GM20000 (cell line): Measurements from ENCODE around the gene CHRD.

Source experiments
- DNase-seq: peaks from one replicate; pipeline ENCODE4 v3.0.0; 2012; ENCODE audit warnings: low spot score
- CTCF ChIP-seq: IDR thresholded peaks from 2 replicates; pipeline ENCODE4 v1.5.1; 2012; ENCODE audit warnings: mild to moderate bottlenecking, control low read depth; ENCODE audit errors: extremely low read depth, missing control alignments

CHRD gene

DNA sequence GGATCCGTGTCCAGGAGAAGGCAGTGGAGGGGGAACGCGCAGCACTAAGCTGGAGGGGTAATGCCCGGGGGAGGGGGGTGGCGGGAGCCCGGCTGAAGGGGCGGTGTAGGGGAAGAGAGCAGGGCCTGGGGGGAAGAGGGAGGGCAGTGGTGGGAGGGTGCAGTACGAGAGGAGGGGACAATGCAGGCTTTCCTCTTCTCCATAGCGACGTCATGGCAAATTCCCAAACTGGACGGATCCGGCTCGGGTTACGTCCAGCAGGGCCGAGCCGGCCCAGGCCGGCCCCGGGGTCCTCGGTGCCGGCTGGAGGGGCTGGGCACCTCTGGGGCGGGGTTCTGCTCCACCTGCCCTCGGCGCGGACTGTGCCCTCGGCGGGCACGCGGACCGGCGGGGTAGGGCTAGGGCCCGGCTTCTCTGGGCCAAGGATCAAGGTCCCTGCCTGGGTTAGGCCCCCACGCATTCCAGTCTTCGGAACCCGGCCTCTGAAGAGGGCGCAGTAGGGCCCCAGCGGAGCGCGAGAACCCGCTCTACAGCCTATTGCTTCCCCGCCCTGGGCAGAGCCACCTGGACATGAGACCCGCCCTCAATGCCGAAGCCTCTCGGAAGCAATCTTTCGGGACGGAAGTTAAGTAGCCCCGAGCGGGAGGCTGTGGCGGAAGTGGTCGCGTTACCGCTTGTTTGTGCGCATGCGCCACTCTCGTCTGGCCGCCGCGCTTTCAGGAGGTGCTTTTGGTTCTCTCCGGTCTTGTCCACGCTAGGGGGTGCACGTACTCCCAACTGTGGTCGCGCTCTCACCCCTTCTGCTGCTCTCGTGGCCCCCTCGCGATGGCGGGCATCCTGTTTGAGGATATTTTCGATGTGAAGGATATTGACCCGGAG is 16.9 kb upstream of the CHRD start:
- DNase-seq: peak; percentile 98
- peak; percentile 38 for TF ChIP-seq CTCF

- no peak for DNase-seq
- no peak for TF ChIP-seq CTCF
These were observed 13.1 kb upstream of the CHRD start for GRCh38 chr3:184366619-184367289.

DNA sequence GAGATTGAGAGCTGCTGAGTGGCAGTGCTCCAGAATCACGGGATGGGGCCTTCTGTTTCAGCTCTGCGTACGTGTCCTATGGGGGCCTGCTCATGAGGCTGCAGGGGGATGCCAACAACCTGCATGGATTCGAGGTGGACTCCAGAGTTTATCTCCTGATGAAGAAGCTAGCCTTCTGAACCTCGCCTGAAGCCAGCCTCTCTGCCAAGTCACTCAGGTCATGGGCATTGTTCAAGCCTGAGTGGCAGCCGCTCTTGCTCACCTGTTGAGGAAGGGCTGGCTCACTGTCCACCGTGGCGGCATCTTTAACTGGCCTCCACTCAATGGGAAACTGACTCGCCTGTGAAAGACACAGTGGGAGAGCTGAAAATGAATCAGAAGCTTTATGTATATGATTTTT is 11.7 kb upstream of the CHRD start:
- DNase-seq: no peak
- TF ChIP-seq CTCF: no peak

DNA sequence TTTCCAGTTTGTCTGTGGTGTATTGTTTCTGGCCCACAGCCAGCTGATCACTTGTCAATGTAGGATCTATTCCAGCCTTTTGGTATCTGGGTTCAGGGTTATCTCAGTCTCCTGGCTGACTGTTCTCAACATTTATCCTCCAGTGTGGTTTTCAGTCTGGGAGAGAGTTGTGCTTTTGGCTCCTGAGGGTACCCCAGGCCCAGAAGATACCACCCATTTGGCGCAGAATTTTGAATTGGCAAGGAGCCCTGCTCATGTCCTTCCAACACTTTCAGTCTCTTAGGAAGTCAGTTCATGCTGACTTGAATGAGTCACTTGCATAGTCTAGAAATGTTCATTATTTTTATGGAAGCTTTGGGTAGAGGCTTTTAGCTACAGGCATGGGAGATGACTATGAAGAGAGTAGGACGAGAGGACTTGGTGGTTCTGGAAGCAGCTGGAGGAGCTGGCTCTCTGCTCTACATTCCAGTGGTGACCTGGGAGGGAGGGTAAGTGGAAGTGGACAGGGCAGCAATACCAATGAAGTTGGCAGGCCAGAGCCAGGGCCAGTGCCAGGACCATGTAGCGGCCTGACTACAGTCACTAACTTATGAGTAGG is 11.2 kb upstream of the CHRD start:
- no peak for TF ChIP-seq CTCF
- no peak for DNase-seq

DNA sequence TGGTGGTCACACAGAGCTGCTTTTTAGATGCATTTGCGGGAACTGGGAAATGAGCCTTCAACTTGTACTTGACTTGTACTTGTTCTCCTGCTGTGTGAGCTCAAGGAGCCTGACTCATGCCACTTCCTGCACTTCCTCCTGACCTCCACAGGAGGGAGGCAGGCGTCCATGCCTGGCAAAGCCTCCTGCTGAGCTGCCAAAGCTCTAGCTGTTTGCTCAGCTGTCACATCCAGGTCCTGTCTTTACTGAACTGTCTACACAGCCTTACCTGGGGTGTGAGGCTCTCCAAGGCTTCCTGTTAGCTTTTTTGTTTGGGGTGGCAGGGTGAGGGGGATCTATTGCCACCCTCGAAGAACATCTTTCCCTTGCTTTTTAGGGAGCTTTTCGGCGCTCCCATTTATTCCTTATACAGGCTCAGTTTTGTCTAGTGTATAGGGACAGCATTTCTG is 8.3 kb upstream of the CHRD start:
- peak; percentile 70 for TF ChIP-seq CTCF
- peak; percentile 80 for DNase-seq

GRCh38 chr3:184372296-184372821 is 7.5 kb upstream of the CHRD start:
- DNase-seq: no peak
- no peak for TF ChIP-seq CTCF

- no peak for TF ChIP-seq CTCF
- no peak for DNase-seq
These were observed 6.9 kb upstream of the CHRD start for GRCh38 chr3:184372911-184373310.
